A549 (cell line): ENCODE data around the gene DLG2. TPM values are rescaled to one million over a fixed set of nuclear protein-coding genes. Genes with fewer than 3 reads are reported as not detected.

Experiments used
- ATAC-seq, 2 experiments: fragments of 200-7000 bp in 1 of 2; fragments of >200 bp in 1 of 2; cut with Nextera tagmentation in 1 of 2; cut with Tn5 transposase in 1 of 2; 3 replicates each; pipeline versions ENCODE4 v1.8.0 to v1.9.1; 2018 to 2020; ENCODE audit warnings: mild to moderate bottlenecking in 1 of 2, moderate library complexity in 1 of 2
- CTCF ChIA-PET: fragments of 300-600 bp; sonication (Branson Sonifier 250); formaldehyde crosslinking; extraction: SDS; loops from one replicate; lab custom pipeline; 2021; ENCODE audit warnings: antibody characterized with exemption, inconsistent platforms; lab: Yijun Ruan, JAX
- POLR2A ChIA-PET: fragments of 350-600 bp; formaldehyde crosslinking; extraction: SDS; loops from one replicate; lab custom pipeline; 2021; ENCODE audit warnings: antibody characterized with exemption, inconsistent platforms; lab: Yijun Ruan, JAX
- DNase-seq, 2 experiments: peaks; one replicate each; pipeline versions ENCODE4 v3.0.0 to v3.0.0-alpha.2; 2011 to 2016; ENCODE audit warnings: low read depth in 1 of 2, low spot score in 1 of 2
- FAIRE-seq: peaks from 2 replicates; lab custom pipeline; 2011; peaks lifted over from hg19 to GRCh38; lab: Jason Lieb, UNC
- H3K27ac ChIP-seq, 2 experiments: fragments of >200 bp; sonication (Bioruptor Twin); formaldehyde crosslinking; 3 replicates each; pipeline ENCODE4 v1.5.1; 2016 to 2017
- H3K4me1 ChIP-seq: fragments of >200 bp; sonication (Bioruptor Twin); formaldehyde crosslinking; 3 replicates; pipeline ENCODE4 v1.6.1; 2016
- H3K4me2 ChIP-seq: fragments of >200 bp; sonication (Bioruptor Twin); formaldehyde crosslinking; 3 replicates; pipeline ENCODE4 v1.6.1; 2016
- H3K4me3 ChIP-seq: fragments of >200 bp; sonication (Bioruptor Twin); formaldehyde crosslinking; 3 replicates; pipeline ENCODE4 v1.5.1; 2016
- H3K9me3 ChIP-seq: fragments of >200 bp; sonication (Bioruptor Twin); formaldehyde crosslinking; 3 replicates; pipeline ENCODE4 v1.6.1; 2016
- BHLHE40 ChIP-seq: IDR thresholded peaks from 2 replicates; pipeline ENCODE4 v1.6.1; 2012; ENCODE audit warnings: low read depth, low read length, inconsistent platforms
- CBX8 ChIP-seq: fragments of 200-600 bp; sonication (generic); IDR thresholded peaks from 2 replicates; pipeline ENCODE4 v1.6.1; 2016
- CHD4 ChIP-seq: fragments of 200-600 bp; sonication (generic); IDR thresholded peaks from 2 replicates; pipeline ENCODE4 v1.6.1; 2016; ENCODE audit warnings: antibody characterized with exemption, mild to moderate bottlenecking, borderline replicate concordance
- E2F6 ChIP-seq: IDR thresholded peaks from 2 replicates; pipeline ENCODE4 v1.6.1; 2012; ENCODE audit warnings: low read depth, borderline replicate concordance
- EHMT2 ChIP-seq: fragments of 200-600 bp; sonication (generic); IDR thresholded peaks from 2 replicates; pipeline ENCODE4 v1.6.1; 2016; ENCODE audit warnings: antibody characterized with exemption, low read depth, mild to moderate bottlenecking, moderate library complexity
- EP300 ChIP-seq, 2 experiments: fragments of >200 bp; sonication (Bioruptor Twin); formaldehyde crosslinking; IDR thresholded peaks; 2 replicates in 1 of 2; 3 replicates in 1 of 2; pipeline ENCODE4 v1.6.1; 2016 to 2017
- FOSB ChIP-seq: fragments of 250-450 bp; sonication (Bioruptor Pico); IDR thresholded peaks from 2 replicates; pipeline ENCODE4 v1.5.0; 2020; ENCODE audit warnings: mild to moderate bottlenecking, moderate library complexity
- HDAC2 ChIP-seq: fragments of 200-600 bp; sonication (generic); IDR thresholded peaks from 2 replicates; pipeline ENCODE4 v1.6.1; 2016
- HES2 ChIP-seq: fragments of >200 bp; sonication (Bioruptor Twin); formaldehyde crosslinking; IDR thresholded peaks from 2 replicates; pipeline ENCODE4 v1.6.1; 2016
- HOXB13 ChIP-seq: fragments of 250-450 bp; sonication (Bioruptor Pico); IDR thresholded peaks from 2 replicates; pipeline ENCODE4 v1.5.0; 2020; ENCODE audit warnings: low read depth, mild to moderate bottlenecking, moderate library complexity
- JUN ChIP-seq, 2 experiments: fragments of >200 bp; sonication (Bioruptor Twin); formaldehyde crosslinking; IDR thresholded peaks; 2 replicates in 1 of 2; 3 replicates in 1 of 2; pipeline ENCODE4 v1.6.1; 2016 to 2017
- JUNB ChIP-seq: fragments of >200 bp; sonication (Bioruptor Twin); formaldehyde crosslinking; IDR thresholded peaks from 2 replicates; pipeline ENCODE4 v1.6.1; 2016
- KDM5A ChIP-seq: fragments of 200-600 bp; sonication (generic); IDR thresholded peaks from 2 replicates; pipeline ENCODE4 v1.6.1; 2016; ENCODE audit warnings: antibody characterized with exemption, mild to moderate bottlenecking
- MAFK ChIP-seq: fragments of 450-650 bp; IDR thresholded peaks from 2 replicates; pipeline ENCODE4 v1.6.1; 2014; ENCODE audit not compliant: partially characterized antibody
- MAZ ChIP-seq: fragments of 150-350 bp; IDR thresholded peaks from 2 replicates; pipeline ENCODE4 v1.6.1; 2014; ENCODE audit warnings: antibody characterized with exemption, low read depth, low read length, borderline replicate concordance
- NR3C1 ChIP-seq: fragments of >200 bp; sonication (Bioruptor Twin); formaldehyde crosslinking; IDR thresholded peaks from 3 replicates; pipeline ENCODE4 v1.6.1; 2017
- PHF8 ChIP-seq: fragments of 200-600 bp; sonication (generic); IDR thresholded peaks from 2 replicates; pipeline ENCODE4 v1.6.1; 2016; ENCODE audit warnings: low read depth, mild to moderate bottlenecking, antibody characterized with exemption, moderate library complexity, borderline replicate concordance
- RCOR1 ChIP-seq: fragments of 150-350 bp; IDR thresholded peaks from 2 replicates; pipeline ENCODE4 v1.6.1; 2014; ENCODE audit warnings: antibody characterized with exemption, low read length, low read depth
- SMC3 ChIP-seq: fragments of >200 bp; sonication (Bioruptor Twin); formaldehyde crosslinking; IDR thresholded peaks from 3 replicates; pipeline ENCODE4 v1.6.1; 2018; ENCODE audit warnings: inconsistent platforms
- TFCP2L1 ChIP-seq: fragments of 250-450 bp; sonication (Bioruptor Pico); IDR thresholded peaks from 2 replicates; pipeline ENCODE4 v1.5.0; 2021; ENCODE audit warnings: mild to moderate bottlenecking
- TP53 ChIP-seq: fragments of 250-450 bp; sonication (Bioruptor Pico); IDR thresholded peaks from 2 replicates; pipeline ENCODE4 v1.5.0; 2021; ENCODE audit warnings: mild to moderate bottlenecking, moderate library complexity
- ZC3H11A ChIP-seq: fragments of 450-650 bp; IDR thresholded peaks from 2 replicates; pipeline ENCODE4 v1.6.1; 2014; ENCODE audit warnings: antibody characterized with exemption, mild to moderate bottlenecking
- ZFP36 ChIP-seq: fragments of 450-650 bp; IDR thresholded peaks from 2 replicates; pipeline ENCODE4 v1.6.1; 2014; ENCODE audit warnings: borderline replicate concordance; ENCODE audit not compliant: partially characterized antibody
- ZSCAN20 ChIP-seq: fragments of 250-450 bp; sonication (Bioruptor Pico); IDR thresholded peaks from 2 replicates; pipeline ENCODE4 v1.8.0; 2022; ENCODE audit warnings: mild to moderate bottlenecking, moderate library complexity
- WGBS: methylation state at CpG from one replicate; pipeline ENCODE4 v1.1.6; 2017; ENCODE audit errors: missing lambda C conversion rate; 5-methylcytosine and 5-hydroxymethylcytosine counted together
- polyA plus RNA-seq, 4 experiments: library from polyadenylated mRNA; depleted of rRNA in 3 of 4; stranded (reverse); fragments of >200 nt; fragmentation: RNase III in 1 of 4; extraction: RNeasy Plus Mini Kit Qiagen cat#74134 plus additional on column Dnase treatment in 1 of 4; gene quantifications; 2 replicates in 3 of 4; 3 replicates in 1 of 4; pipeline ENCODE4 v1.2.3, GENCODE V29; 2011 to 2017

Gene DLG2
- polyA plus RNA-seq, 2 of the 4 experiments (the other 2 are of a cell fraction) = 0.26 to 0.79 TPM

- H3K4me3 ChIP-seq = no peak overlapping the region
- H3K4me2 ChIP-seq = no peak overlapping the region
- no peak overlapping the region for H3K27ac ChIP-seq
- ATAC-seq = no peak
- POLR2A ChIA-PET = no interaction called here
- no peaks in the 10 kb centered on the region for H3K9me3 ChIP-seq
- no peak for FAIRE-seq
- no peak for DNase-seq
- no peaks in the 10 kb centered on the region for H3K4me1 ChIP-seq
- 13% methylated on average over 3 of the region's 3 CpGs for WGBS
- TF ChIP-seq RCOR1 (no peak), KDM5A (no peak), MAFK (peak; percentile 34), CBX8 (no peak), JUN (IDR thresholded peaks at IDR 0.05) (no peak), TFCP2L1 (CRISPR knock-in tag) (no peak), ZC3H11A (no peak)
- TF ChIP-seq, all 56 proteins: peak for 1
- CTCF ChIA-PET = no interaction called here
Observed at GRCh38 chr11:85076535-85077330, 550.4 kb downstream of the DLG2 start.

GRCh38 chr11:85062659-85063058, 564.5 kb downstream of the DLG2 start:
- DNase-seq = no peak
- WGBS = 60% methylated on average over 1 of the region's 1 CpG
- H3K4me2 ChIP-seq = no peak overlapping the region
- H3K27ac ChIP-seq = no peak overlapping the region
- CTCF ChIA-PET = no interaction called here
- TF ChIP-seq MAFK (peak; percentile 14), HOXB13 (no peak)
- POLR2A ChIA-PET = no interaction called here
- H3K4me3 ChIP-seq = no peak overlapping the region
- no peak for FAIRE-seq
- no peaks in the 10 kb centered on the region for H3K4me1 ChIP-seq
- ATAC-seq = no peak
- H3K9me3 ChIP-seq = no peaks in the 10 kb centered on the region

- POLR2A ChIA-PET = no interaction called here
- Histone ChIP-seq H3K27ac (no peak overlapping the region), H3K4me3 (no peak overlapping the region), H3K4me2 (no peak overlapping the region), H3K9me3 (no peaks in the 10 kb centered on the region), H3K4me1 (no peaks in the 10 kb centered on the region)
- no peak for ATAC-seq
- WGBS = 49% methylated on average over 3 of the region's 3 CpGs
- no peak for TF ChIP-seq EP300 (IDR thresholded peaks at IDR 0.05)
- TF ChIP-seq RCOR1 = no peak
- no peak for TF ChIP-seq EHMT2
- TF ChIP-seq ZC3H11A = no peak
- no peak for TF ChIP-seq TP53 (CRISPR knock-in tag)
- TF ChIP-seq NR3C1 = no peak
- TF ChIP-seq HDAC2 = no peak
- TF ChIP-seq JUNB = no peak
- TF ChIP-seq ZFP36 = no peak
- TF ChIP-seq FOSB (CRISPR knock-in tag) = no peak
- TF ChIP-seq CBX8 = no peak
- TF ChIP-seq CHD4 = no peak
- TF ChIP-seq MAZ = no peak
- no peak for TF ChIP-seq ZSCAN20
- no peak for DNase-seq
- CTCF ChIA-PET = no interaction called here
- no peak for FAIRE-seq
Observed at GRCh38 chr11:85052636-85053035, 574.5 kb downstream of the DLG2 start.

GRCh38 chr11:85048801-85049200, 578.3 kb downstream of the DLG2 start:
- no peak for ATAC-seq
- ChIA-PET CTCF (interaction anchor here (0.6 kb wide), 1 partner anchor 921 kb away, joined by 3 read pairs; no protein-coding TSS in a partner anchor), POLR2A (no interaction called here)
- no peak for FAIRE-seq
- no peak overlapping the region for H3K4me2 ChIP-seq
- H3K4me3 ChIP-seq = no peak overlapping the region
- WGBS = 38% methylated on average over 3 of the region's 3 CpGs
- H3K9me3 ChIP-seq = no peaks in the 10 kb centered on the region
- no peak for DNase-seq
- no peak overlapping the region for H3K27ac ChIP-seq
- TF ChIP-seq PHF8 (no peak), SMC3 (no peak), ZFP36 (no peak), NR3C1 (no peak), BHLHE40 (no peak), E2F6 (no peak), EHMT2 (no peak), HES2 (no peak), CBX8 (no peak)
- no peaks in the 10 kb centered on the region for H3K4me1 ChIP-seq
